ENCODE data around the gene VSIG1.

DNA sequence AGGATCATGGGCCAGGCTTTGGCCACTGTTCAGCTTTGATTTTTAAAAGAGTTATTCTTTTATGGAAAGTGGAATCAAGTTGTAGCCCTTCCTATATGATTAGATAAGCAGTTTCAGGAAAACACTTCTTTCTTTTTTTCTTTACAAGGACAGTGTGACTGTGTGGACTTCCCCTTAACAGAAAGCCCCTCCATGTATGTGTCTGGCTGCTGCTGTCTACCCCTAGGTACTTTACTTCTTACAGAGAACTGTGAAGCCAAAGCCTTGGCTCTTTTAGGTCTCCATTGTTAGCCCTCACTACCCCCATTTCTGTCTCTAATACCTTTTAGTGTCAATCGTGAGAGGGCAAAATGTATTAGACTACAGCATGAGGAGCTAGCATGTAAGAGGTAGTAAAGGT lies 19.1 kb downstream of the VSIG1 start:
- TF ChIP-seq KDM5B (CRISPR knock-in tag; IDR thresholded peaks at IDR 0.05; ENCODE audit: borderline replicate concordance), result no peak
- no peak for TF ChIP-seq MXI1 (IDR thresholded peaks at IDR 0.05; ENCODE audit: borderline replicate concordance, low read depth, low read length)

All from HepG2 (cell line).